Measurements from ENCODE around the gene ARSI.

- TF ChIP-seq PTBP1 (IDR thresholded peaks at IDR 0.05; ENCODE audit: low read depth, low read length, poor library complexity, severe bottlenecking) (no peak), CTCF (CRISPR knock-in tag; IDR thresholded peaks at IDR 0.05) (no peak), ARID2 (CRISPR knock-in tag; IDR thresholded peaks at IDR 0.05; ENCODE audit: borderline replicate concordance) (no peak)
Observed at GRCh38 chr5:150301170-150301505, 1.6 kb downstream of the ARSI start.
